K562 (cell line): Measurements from ENCODE around the gene PAFAH1B1. TPM values are rescaled to one million over a fixed set of nuclear protein-coding genes. Genes with fewer than 3 reads are reported as not detected.

Experiments
- ATAC-seq: fragments of 200-7000 bp; cut with Tn5 transposase; 3 replicates; pipeline ENCODE4 v1.9.1; 2020; ENCODE audit warnings: moderate library complexity
- BruUV-seq: library from RNA; stranded (reverse); fragments of 400-500 nt; replicated peaks from 2 replicates; lab custom pipeline; 2021; lab: Mats Ljungman, UMichigan
- CTCF ChIA-PET: fragments of 300-600 bp; formaldehyde crosslinking; extraction: SDS; loops from one replicate; lab custom pipeline; 2021; ENCODE audit warnings: low intra/inter-chr PET ratio; lab: Yijun Ruan, JAX
- POLR2A ChIA-PET: fragments of 300-600, 350-650 bp; sonication (Branson Sonifier 250); formaldehyde crosslinking; extraction: SDS; loops from one replicate; lab custom pipeline; 2021; ENCODE audit warnings: antibody characterized with exemption, inconsistent platforms; lab: Yijun Ruan, JAX
- DNase-seq, 4 experiments: peaks; one replicate each; pipeline versions ENCODE4 v3.0.0 to v3.0.0-alpha.2; 2011 to 2018; ENCODE audit warnings: low spot score in 3 of 4, mixed read lengths in 3 of 4; ENCODE audit errors: extremely low read depth in 1 of 4
- FAIRE-seq: peaks from 2 replicates; lab custom pipeline; 2011; peaks lifted over from hg19 to GRCh38; lab: Jason Lieb, UNC
- H2AFZ ChIP-seq: 2 replicates; pipeline ENCODE4 v1.6.0; 2011; ENCODE audit warnings: low read depth, low read length, control low read depth, inconsistent platforms
- H3K27ac ChIP-seq: fragments of 200-600 bp; 3 replicates; pipeline ENCODE4 v1.8.0; 2011; ENCODE audit warnings: low read depth, mild to moderate bottlenecking, control low read depth, inconsistent platforms, low read length, moderate library complexity, mixed read lengths; ENCODE audit errors: extremely low read depth
- H3K27me3 ChIP-seq, 2 experiments: fragments of 300-600 bp in 1 of 2; 2 replicates in 1 of 2; 3 replicates in 1 of 2; pipeline versions ENCODE4 v1.6.0 to v1.8.0; 2011; ENCODE audit warnings: inconsistent platforms in 2 of 2, low read length in 2 of 2, mild to moderate bottlenecking in 1 of 2, mixed read lengths in 1 of 2, moderate library complexity in 1 of 2; ENCODE audit not compliant: control insufficient read depth in 2 of 2, insufficient read depth in 2 of 2
- H3K36me3 ChIP-seq: fragments of 300-600 bp; 3 replicates; pipeline ENCODE4 v1.8.0; 2011; ENCODE audit warnings: mild to moderate bottlenecking, low read length, inconsistent platforms; ENCODE audit not compliant: control insufficient read depth, insufficient read depth
- H3K4me1 ChIP-seq, 2 experiments: fragments of 200-600 bp in 1 of 2; replicated peaks in 1 of 2; 2 replicates in 1 of 2; 3 replicates in 1 of 2; pipeline versions ENCODE4 v1.5.1 to v1.8.0; 2011; ENCODE audit warnings: inconsistent platforms in 2 of 2, low read length in 2 of 2, mild to moderate bottlenecking in 1 of 2, mixed read lengths in 1 of 2, moderate library complexity in 1 of 2; ENCODE audit not compliant: control insufficient read depth in 2 of 2, insufficient read depth in 2 of 2
- H3K4me2 ChIP-seq: 2 replicates; pipeline ENCODE4 v1.6.1; 2011; ENCODE audit warnings: low read length, control low read depth, inconsistent platforms, mixed read lengths; ENCODE audit not compliant: insufficient read depth
- H3K4me3 ChIP-seq: fragments of 200-600 bp; sonication (generic), shearing (Covaris generic); 2 replicates; pipeline ENCODE4 v1.5.1; 2016; ENCODE audit warnings: control low read depth, inconsistent platforms
- H3K79me2 ChIP-seq: fragments of 200-600 bp; 3 replicates; pipeline ENCODE4 v1.8.0; 2011; ENCODE audit warnings: low read length, inconsistent platforms; ENCODE audit not compliant: control insufficient read depth, insufficient read depth
- H3K9ac ChIP-seq, 2 experiments: 2 replicates each; pipeline versions ENCODE4 v1.6.0 to v1.6.1; 2011; ENCODE audit warnings: low read depth in 2 of 2, low read length in 2 of 2, control low read depth in 1 of 2, inconsistent platforms in 1 of 2, mild to moderate bottlenecking in 1 of 2, mixed read lengths in 1 of 2; ENCODE audit not compliant: insufficient read depth in 1 of 2
- H3K9me1 ChIP-seq: one replicate; pipeline ENCODE4 v1.6.0; 2011; ENCODE audit warnings: inconsistent platforms, mild to moderate bottlenecking, low read length, moderate library complexity; ENCODE audit not compliant: control insufficient read depth, insufficient read depth
- H3K9me3 ChIP-seq: replicated peaks from 2 replicates; pipeline ENCODE4 v1.5.1; 2011; ENCODE audit warnings: low read depth, low read length, inconsistent platforms; ENCODE audit not compliant: control insufficient read depth, insufficient read depth
- H4K20me1 ChIP-seq: replicated peaks from 2 replicates; pipeline ENCODE4 v1.6.1; 2011; ENCODE audit warnings: low read length, inconsistent platforms, mixed read lengths; ENCODE audit not compliant: control insufficient read depth, insufficient read depth
- CC2D1A ChIP-seq: fragments of 450-650 bp; IDR thresholded peaks from 2 replicates; pipeline ENCODE4 v1.6.1; 2017; ENCODE audit warnings: mild to moderate bottlenecking
- CTCF ChIP-seq, 3 experiments: IDR thresholded peaks in 2 of 3; conservative IDR thresholded peaks in 1 of 3; 2 replicates each; pipeline ENCODE4 v1.5.1; 2011 to 2012; ENCODE audit warnings: low read length in 3 of 3, mild to moderate bottlenecking in 3 of 3, control low read depth in 2 of 3, improper control_type of control experiment in 1 of 3, inconsistent platforms in 1 of 3, low read depth in 1 of 3, mixed read lengths in 1 of 3, moderate library complexity in 1 of 3; ENCODE audit not compliant: insufficient read depth in 2 of 3
- DEAF1 ChIP-seq: fragments of 450-650 bp; formaldehyde crosslinking; IDR thresholded peaks from 2 replicates; pipeline ENCODE4 v1.4.0; 2020; ENCODE audit warnings: mild to moderate bottlenecking, moderate library complexity
- NONO ChIP-seq, 2 experiments: fragments of 200-400 bp in 1 of 2; fragments of 450-650 bp in 1 of 2; formaldehyde crosslinking in 1 of 2; IDR thresholded peaks; 2 replicates each; pipeline ENCODE4 v1.6.1; 2017; ENCODE audit warnings: low read depth in 2 of 2, mild to moderate bottlenecking in 2 of 2, moderate library complexity in 2 of 2, low read length in 1 of 2
- SPI1 ChIP-seq: IDR thresholded peaks from 2 replicates; pipeline ENCODE4 v1.6.1; 2011; ENCODE audit warnings: low read depth, low read length, control low read depth, borderline replicate concordance
- ZNF23 ChIP-seq: fragments of 250-450 bp; sonication (Bioruptor Pico); IDR thresholded peaks from 2 replicates; pipeline ENCODE4 v1.4.0; 2020; ENCODE audit warnings: mild to moderate bottlenecking
- ZNF318 ChIP-seq, 2 experiments: fragments of 450-650 bp; IDR thresholded peaks; 2 replicates each; pipeline ENCODE4 v1.6.1; 2016; ENCODE audit warnings: mild to moderate bottlenecking in 2 of 2, borderline replicate concordance in 1 of 2, low read depth in 1 of 2, moderate library complexity in 1 of 2
- WGBS: fragments of 100-300 bp; shearing (Covaris generic); methylation state at CpG from one replicate; pipeline ENCODE4 v1.1.6; 2016; ENCODE audit warnings: low coverage, mixed read lengths; ENCODE audit not compliant: insufficient coverage; ENCODE audit errors: missing lambda C conversion rate; 5-methylcytosine and 5-hydroxymethylcytosine counted together
- in situ Hi-C: fragments of 300-500 bp; cut with MboI; formaldehyde crosslinking; loops from 4 replicates; pipeline ENCODE4 v1.15.0; 2018; ENCODE audit warnings: inconsistent platforms, mixed read lengths
- intact Hi-C: fragments of 100-400 bp; cut with micrococcal nuclease; formaldehyde crosslinking; loops from 2 replicates; pipeline ENCODE4 v1.14.2; 2022
- polyA plus RNA-seq, 8 experiments: library from polyadenylated mRNA; depleted of rRNA in 4 of 8; stranded (reverse) in 5 of 8; unstranded in 3 of 8; fragments of >200 nt; fragmentation: Nextera tagmentation in 2 of 8; fragmentation: Illumina TruSeq in 1 of 8; extraction: Ambion mirVana in 2 of 8; extraction: Trizol in 1 of 8; gene quantifications; 2 replicates each; pipeline versions ENCODE4 v1.2.1 to v1.2.3, GENCODE V29; 2011 to 2014; ENCODE audit warnings: inconsistent platforms in 1 of 8, missing spikeins in 1 of 8
- total RNA-seq, 7 experiments: library from RNA; depleted of rRNA in 6 of 7; stranded (reverse); fragments of >200 nt in 6 of 7; fragmentation: Illumina TruSeq in 2 of 7; extraction: Trizol in 2 of 7; gene quantifications; 2 replicates each; pipeline versions ENCODE4 v1.2.1 to v1.2.3, GENCODE V29; 2011 to 2021; ENCODE audit warnings: low replicate concordance in 1 of 7

The PAFAH1B1 gene
- total and polyA plus RNA-seq, 9 of the 15 experiments (the other 6 are each of a cell fraction or from before 2014, with no cell fraction given) = 23.3 to 66.4 (median 40.2) TPM

- ATAC-seq (no peak), DNase-seq (no peak), FAIRE-seq (no peak)
- Histone ChIP-seq H3K27ac (no peak overlapping the region), H3K9me1 (no peaks in the 10 kb centered on the region), H2AFZ (no peak overlapping the region), H3K4me1 (peaks cover 13 to 30% of the 10 kb centered on the region in 2 experiments; a peak in 4 of 5 replicates), H3K79me2 (no peaks in the 10 kb centered on the region), H3K9ac (0 out of 4 replicates have a peak overlapping the region, but pooled peaks of 1 of the 2 experiments have one; percentile 26), H3K36me3 (no peaks in the 10 kb centered on the region), H3K4me2 (no peak overlapping the region), H3K9me3 (no peaks in the 10 kb centered on the region), H4K20me1 (no peaks in the 10 kb centered on the region), H3K4me3 (no peak overlapping the region), H3K27me3 (no peaks in the 10 kb centered on the region)
- intact Hi-C loops = no loop called here
- in situ Hi-C loops = no loop called here
- no TSS peak for BruUV-seq
- CTCF ChIA-PET = no interaction called here
- POLR2A ChIA-PET = interaction anchor here (0.7 kb wide), 1 partner anchor 1205 kb away, joined by 3 read pairs; no protein-coding TSS in a partner anchor
- 21% methylated on average over 4 of the region's 4 CpGs for WGBS
- TF ChIP-seq CTCF (IDR thresholded peaks at IDR 0.05 in 2 of 3, conservative IDR thresholded peaks at IDR 0.05 in 1 of 3; ENCODE audit: insufficient read depth in 2 of 3, low read depth in 1 of 3, low read length in 3 of 3) = no peak
- TF ChIP-seq ZNF318 (IDR thresholded peaks at IDR 0.05; ENCODE audit: borderline replicate concordance in 1 of 2, low read depth in 1 of 2) = no peak
- TF ChIP-seq CC2D1A = no peak
- TF ChIP-seq NONO (IDR thresholded peaks at IDR 0.05; ENCODE audit: low read depth in 2 of 2, low read length in 1 of 2) = no peak
- TF ChIP-seq DEAF1 = no peak
- TF ChIP-seq ZNF23 = no peak
- no peak for TF ChIP-seq SPI1
These were observed 126.4 kb downstream of the PAFAH1B1 start for GRCh38 chr17:2719861-2720260.
